ENCODE data around the gene LUZP1.

Gene LUZP1

GRCh38 chr1:23217421-23218115 lies 48.9 kb upstream of the LUZP1 start, which contains the start of gene HTR1D (continued):
- TF ChIP-seq REST (tag by site-specific recombination; IDR thresholded peaks at IDR 0.05) (no peak), SCRT2 (tag by site-specific recombination; IDR thresholded peaks at IDR 0.05) (peak; percentile 98), BCL11A (tag by site-specific recombination; IDR thresholded peaks at IDR 0.05; ENCODE audit: low read depth) (no peak), ZNF292 (tag by site-specific recombination; IDR thresholded peaks at IDR 0.05; ENCODE audit: borderline replicate concordance, low read depth) (no peak), REPIN1 (tag by site-specific recombination; IDR thresholded peaks at IDR 0.05; ENCODE audit: low read depth) (no peak), KLF16 (tag by site-specific recombination; IDR thresholded peaks at IDR 0.05) (no peak), ZNF626 (tag by site-specific recombination; IDR thresholded peaks at IDR 0.05) (no peak), IKZF3 (tag by site-specific recombination; IDR thresholded peaks at IDR 0.05) (peak; percentile 49; the same call in 1 of the 2 replicates), ZNF670 (tag by site-specific recombination; IDR thresholded peaks at IDR 0.05; ENCODE audit: low read depth) (no peak), TSHZ1 (tag by site-specific recombination; IDR thresholded peaks at IDR 0.05; ENCODE audit: borderline replicate concordance) (no peak), ZBTB21 (tag by site-specific recombination; IDR thresholded peaks at IDR 0.05) (no peak), ZNF112 (tag by site-specific recombination; IDR thresholded peaks at IDR 0.05) (no peak), PRDM1 (tag by site-specific recombination; IDR thresholded peaks at IDR 0.05) (no peak), KLF1 (tag by site-specific recombination; IDR thresholded peaks at IDR 0.05) (peak; percentile 15; the same call in 1 of the 2 replicates), ZNF184 (tag by site-specific recombination; IDR thresholded peaks at IDR 0.05) (no peak), ZNF521 (tag by site-specific recombination; IDR thresholded peaks at IDR 0.05) (no peak), INSM2 (tag by site-specific recombination; IDR thresholded peaks at IDR 0.05) (0 out of 2 replicates have a peak, but pooled peaks have one; percentile 12), ZNF529 (tag by site-specific recombination; IDR thresholded peaks at IDR 0.05; ENCODE audit: insufficient replicate concordance) (no peak), WT1 (tag by site-specific recombination; IDR thresholded peaks at IDR 0.05) (0 out of 2 replicates have a peak, but pooled peaks have one; percentile 8), ZNF174 (tag by site-specific recombination; IDR thresholded peaks at IDR 0.05) (no peak), MEIS1 (CRISPR knock-in tag; IDR thresholded peaks at IDR 0.05; ENCODE audit: borderline replicate concordance) (no peak), ZNF544 (tag by site-specific recombination; IDR thresholded peaks at IDR 0.05) (no peak), ZNF394 (tag by site-specific recombination; IDR thresholded peaks at IDR 0.05; ENCODE audit: borderline replicate concordance) (peak; percentile 58; the same call in 1 of the 2 replicates), ZBTB48 (tag by site-specific recombination; IDR thresholded peaks at IDR 0.05) (no peak), ZNF23 (tag by site-specific recombination; IDR thresholded peaks at IDR 0.05; ENCODE audit: borderline replicate concordance) (no peak), ZNF19 (tag by site-specific recombination; IDR thresholded peaks at IDR 0.05; ENCODE audit: low read depth) (no peak), HOXA7 (CRISPR knock-in tag; IDR thresholded peaks at IDR 0.05; ENCODE audit: borderline replicate concordance) (no peak)
- TF ChIP-seq, protein P1, sequence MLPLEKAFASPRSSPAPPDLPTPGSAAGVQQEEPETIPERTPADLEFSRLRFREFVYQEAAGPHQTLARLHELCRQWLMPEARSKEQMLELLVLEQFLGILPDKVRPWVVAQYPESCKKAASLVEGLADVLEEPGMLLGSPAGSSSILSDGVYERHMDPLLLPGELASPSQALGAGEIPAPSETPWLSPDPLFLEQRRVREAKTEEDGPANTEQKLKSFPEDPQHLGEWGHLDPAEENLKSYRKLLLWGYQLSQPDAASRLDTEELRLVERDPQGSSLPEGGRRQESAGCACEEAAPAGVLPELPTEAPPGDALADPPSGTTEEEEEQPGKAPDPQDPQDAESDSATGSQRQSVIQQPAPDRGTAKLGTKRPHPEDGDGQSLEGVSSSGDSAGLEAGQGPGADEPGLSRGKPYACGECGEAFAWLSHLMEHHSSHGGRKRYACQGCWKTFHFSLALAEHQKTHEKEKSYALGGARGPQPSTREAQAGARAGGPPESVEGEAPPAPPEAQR (tag by site-specific recombination; IDR thresholded peaks at IDR 0.05): no peak
- TF ChIP-seq, protein P2, sequence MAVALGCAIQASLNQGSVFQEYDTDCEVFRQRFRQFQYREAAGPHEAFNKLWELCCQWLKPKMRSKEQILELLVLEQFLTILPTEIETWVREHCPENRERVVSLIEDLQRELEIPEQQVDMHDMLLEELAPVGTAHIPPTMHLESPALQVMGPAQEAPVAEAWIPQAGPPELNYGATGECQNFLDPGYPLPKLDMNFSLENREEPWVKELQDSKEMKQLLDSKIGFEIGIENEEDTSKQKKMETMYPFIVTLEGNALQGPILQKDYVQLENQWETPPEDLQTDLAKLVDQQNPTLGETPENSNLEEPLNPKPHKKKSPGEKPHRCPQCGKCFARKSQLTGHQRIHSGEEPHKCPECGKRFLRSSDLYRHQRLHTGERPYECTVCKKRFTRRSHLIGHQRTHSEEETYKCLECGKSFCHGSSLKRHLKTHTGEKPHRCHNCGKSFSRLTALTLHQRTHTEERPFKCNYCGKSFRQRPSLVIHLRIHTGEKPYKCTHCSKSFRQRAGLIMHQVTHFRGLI (tag by site-specific recombination; IDR thresholded peaks at IDR 0.05): no peak
